ENCODE data around the gene ZSCAN22. TPM values are rescaled to one million over a fixed set of nuclear protein-coding genes. Genes with fewer than 3 reads are reported as not detected.
A peak's percentile ranks its signal among the peaks of the same experiment; 100 is the strongest.

ZSCAN22 gene
- total and polyA plus RNA-seq, 2 of the 13 experiments (the other 11 are each of a cell fraction or from before 2014, with no cell fraction given), result 2.5 to 3.5 TPM

GRCh38 chr19:58362272-58362994 is 35.6 kb downstream of the ZSCAN22 start, which contains the start of gene ZNF497 (continued):
- TF ChIP-seq ZMYM2 (CRISPR knock-in tag; IDR thresholded peaks at IDR 0.05) (peak; percentile 68; the same call in 1 of the 2 replicates), ZBTB34 (CRISPR knock-in tag; IDR thresholded peaks at IDR 0.05) (no peak), ZNF614 (CRISPR knock-in tag; IDR thresholded peaks at IDR 0.05; ENCODE audit: borderline replicate concordance) (no peak; the same call in 1 of the 2 replicates), ZFP1 (CRISPR knock-in tag; IDR thresholded peaks at IDR 0.05) (peak; percentile 57; the same call in 1 of the 2 replicates), MIER3 (CRISPR knock-in tag; IDR thresholded peaks at IDR 0.05; ENCODE audit: borderline replicate concordance) (0 out of 2 replicates have a peak, but pooled peaks have one; percentile 36), RXRA (CRISPR knock-in tag; IDR thresholded peaks at IDR 0.05) (peak; percentile 71)

DNA sequence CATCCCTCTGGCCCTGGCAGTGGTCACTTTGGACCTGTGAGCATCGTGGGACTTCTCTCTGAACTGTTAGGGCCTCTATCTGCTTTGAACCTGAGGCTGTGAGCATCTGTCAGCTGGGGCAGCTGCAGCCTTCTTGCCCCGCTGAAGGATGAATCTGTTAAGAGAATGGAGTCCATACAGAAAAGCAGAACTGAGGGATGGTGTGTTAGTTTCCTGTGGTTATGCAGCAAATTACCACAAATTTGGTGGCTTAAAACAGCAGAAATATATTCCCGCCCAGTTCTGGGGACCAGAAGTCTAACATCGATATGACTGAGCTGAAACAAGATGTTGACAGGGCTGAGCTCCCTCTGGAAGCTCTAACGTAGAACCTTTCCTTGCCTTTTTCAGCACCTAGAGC is 37.4 kb downstream of the ZSCAN22 start:
- no TSS peak for BruUV-seq (replicated peaks)
- no peaks in the 10 kb centered on the region for H3K36me3 ChIP-seq (replicated peaks in 1 of 2; ENCODE audit: control insufficient read depth in 1 of 2, insufficient read depth in 2 of 2, low read length in 2 of 2)
- in situ Hi-C loops (cut with HindIII; ENCODE audit: extremely low pct_ligation_motif_present, low pct_unique_long_range_greater_than_20kb) (no loop called here), intact Hi-C loops (cut with micrococcal nuclease; ENCODE audit: unreplicated experiment) (no loop called here)
- H3K79me2 ChIP-seq (ENCODE audit: insufficient read depth, low read length), result no peaks in the 10 kb centered on the region
- H2AFZ ChIP-seq (ENCODE audit: low read length), result no peak overlapping the region
- H4K20me1 ChIP-seq (ENCODE audit: insufficient read depth, low read length), result no peaks in the 10 kb centered on the region
- no peak for DNase-seq (ENCODE audit: low spot score)
- peaks cover 11% of the 10 kb centered on the region for H3K4me1 ChIP-seq (ENCODE audit: insufficient read depth, low read length)
- POLR2A ChIA-PET, result interaction anchor here (0.8 kb wide), 1 partner anchor 37 kb away, joined by 3 read pairs; the partner anchor contains the start of gene ZSCAN22
- no peak for ATAC-seq
- H3K27ac ChIP-seq (ENCODE audit: extremely low read length, insufficient read depth, low read length), result no peak overlapping the region
- whole genome bisulfite sequencing (ENCODE audit: low lambda C conversion rate), result 73% methylated on average over 4 of the region's 5 CpGs
- no peak for FAIRE-seq
- H3K27me3 ChIP-seq (ENCODE audit: control insufficient read depth in 1 of 2, insufficient read depth in 2 of 2, low read length in 2 of 2), result no peaks in the 10 kb centered on the region
- H3K4me2 ChIP-seq (ENCODE audit: low read depth, low read length), result no peak overlapping the region
- CTCF ChIA-PET (ENCODE audit: low intra/inter-chr PET ratio, low total read pairs), result no interaction called here
- no peak overlapping the region for H3K9ac ChIP-seq (ENCODE audit: insufficient read depth, low read depth, low read length)
- no peaks in the 10 kb centered on the region for H3K9me3 ChIP-seq (ENCODE audit: low read length)
- no peak overlapping the region for H3K4me3 ChIP-seq (replicated peaks in 1 of 3; ENCODE audit: insufficient read depth in 1 of 3, low read depth in 2 of 3, low read length in 3 of 3)
- TF ChIP-seq CREB3 (CRISPR knock-in tag; IDR thresholded peaks at IDR 0.05), result no peak
- TF ChIP-seq ARID3A (IDR thresholded peaks at IDR 0.05; ENCODE audit: low read depth, low read length), result no peak
- TF ChIP-seq ZNF296 (CRISPR knock-in tag; conservative IDR thresholded peaks at IDR 0.05), result no peak
- TF ChIP-seq, protein P1, sequence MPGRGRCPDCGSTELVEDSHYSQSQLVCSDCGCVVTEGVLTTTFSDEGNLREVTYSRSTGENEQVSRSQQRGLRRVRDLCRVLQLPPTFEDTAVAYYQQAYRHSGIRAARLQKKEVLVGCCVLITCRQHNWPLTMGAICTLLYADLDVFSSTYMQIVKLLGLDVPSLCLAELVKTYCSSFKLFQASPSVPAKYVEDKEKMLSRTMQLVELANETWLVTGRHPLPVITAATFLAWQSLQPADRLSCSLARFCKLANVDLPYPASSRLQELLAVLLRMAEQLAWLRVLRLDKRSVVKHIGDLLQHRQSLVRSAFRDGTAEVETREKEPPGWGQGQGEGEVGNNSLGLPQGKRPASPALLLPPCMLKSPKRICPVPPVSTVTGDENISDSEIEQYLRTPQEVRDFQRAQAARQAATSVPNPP (CRISPR knock-in tag; IDR thresholded peaks at IDR 0.05), result no peak
- TF ChIP-seq RORA (CRISPR knock-in tag; IDR thresholded peaks at IDR 0.05), result no peak
- TF ChIP-seq FOXP4 (CRISPR knock-in tag; IDR thresholded peaks at IDR 0.05), result no peak
- TF ChIP-seq ZSCAN22 (CRISPR knock-in tag; IDR thresholded peaks at IDR 0.05), result no peak
- TF ChIP-seq, protein P2, sequence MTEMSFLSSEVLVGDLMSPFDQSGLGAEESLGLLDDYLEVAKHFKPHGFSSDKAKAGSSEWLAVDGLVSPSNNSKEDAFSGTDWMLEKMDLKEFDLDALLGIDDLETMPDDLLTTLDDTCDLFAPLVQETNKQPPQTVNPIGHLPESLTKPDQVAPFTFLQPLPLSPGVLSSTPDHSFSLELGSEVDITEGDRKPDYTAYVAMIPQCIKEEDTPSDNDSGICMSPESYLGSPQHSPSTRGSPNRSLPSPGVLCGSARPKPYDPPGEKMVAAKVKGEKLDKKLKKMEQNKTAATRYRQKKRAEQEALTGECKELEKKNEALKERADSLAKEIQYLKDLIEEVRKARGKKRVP (CRISPR knock-in tag; IDR thresholded peaks at IDR 0.05), result no peak
